GM18858 (cell line): ENCODE results near the gene EVC2.

Source experiments
- ATAC-seq: cut with Tn5 transposase; IDR thresholded peaks from one replicate; pipeline ENCODE4 v1.9.1; 2021; ENCODE audit not compliant: unreplicated experiment

Gene EVC2

DNA sequence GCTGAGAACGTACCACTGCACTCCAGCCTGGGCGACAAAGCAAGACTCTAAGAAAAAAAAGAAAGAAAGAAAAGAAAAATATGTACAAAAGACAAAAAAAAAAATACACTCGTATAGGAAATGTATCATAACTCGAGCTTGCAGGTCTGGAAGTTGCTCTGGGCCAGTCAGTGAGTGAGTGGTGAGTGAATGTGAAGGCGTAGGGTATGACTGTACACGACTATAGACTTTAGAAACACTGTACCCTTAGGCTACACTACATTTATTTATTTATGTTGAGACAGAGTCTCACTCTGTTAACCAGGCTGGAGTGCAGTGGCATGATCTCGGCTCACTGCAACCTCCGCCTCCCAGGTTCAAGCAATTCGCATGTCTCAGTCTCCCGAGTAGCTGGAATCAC lies 29.4 kb downstream of the EVC2 start:
- ATAC-seq = no peak

DNA sequence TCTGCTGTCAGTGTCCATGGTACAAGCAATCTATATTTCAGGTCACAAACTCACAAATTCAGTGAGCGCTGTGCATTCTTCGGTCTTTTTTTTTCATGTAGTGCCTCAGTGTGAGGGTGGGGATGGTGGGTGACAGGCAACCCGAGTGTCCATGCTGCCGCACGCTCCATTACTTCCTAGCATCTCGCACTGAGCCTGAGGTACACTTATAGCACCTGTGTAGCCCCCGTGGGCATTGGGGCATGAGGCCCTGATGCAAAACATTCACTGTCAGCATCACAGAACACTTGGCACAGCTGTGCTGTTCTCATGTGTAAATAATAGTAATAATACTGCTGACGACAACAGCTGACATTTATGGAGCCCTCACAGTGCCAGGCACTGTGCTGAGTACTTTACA lies 31.6 kb downstream of the EVC2 start:
- no peak for ATAC-seq

DNA sequence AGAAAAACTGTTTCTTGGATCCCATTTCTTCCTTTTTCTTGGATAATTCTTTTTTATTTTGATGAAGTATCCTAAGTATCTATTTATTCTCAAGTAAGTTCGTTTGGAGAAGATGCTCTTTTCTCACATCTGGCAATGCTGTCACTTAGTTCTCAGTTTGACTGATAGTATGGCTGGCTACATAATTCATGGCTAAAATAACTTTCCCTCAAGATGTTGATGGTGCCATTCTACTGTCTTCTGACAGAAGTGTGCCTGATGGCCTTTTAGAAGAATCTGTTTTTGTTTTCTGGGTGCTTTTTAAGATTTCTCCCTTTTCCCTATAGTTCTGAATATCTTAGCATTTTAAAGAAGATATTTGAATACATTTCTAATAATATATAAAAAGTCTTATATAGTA lies 41.6 kb downstream of the EVC2 start:
- ATAC-seq = no peak

DNA sequence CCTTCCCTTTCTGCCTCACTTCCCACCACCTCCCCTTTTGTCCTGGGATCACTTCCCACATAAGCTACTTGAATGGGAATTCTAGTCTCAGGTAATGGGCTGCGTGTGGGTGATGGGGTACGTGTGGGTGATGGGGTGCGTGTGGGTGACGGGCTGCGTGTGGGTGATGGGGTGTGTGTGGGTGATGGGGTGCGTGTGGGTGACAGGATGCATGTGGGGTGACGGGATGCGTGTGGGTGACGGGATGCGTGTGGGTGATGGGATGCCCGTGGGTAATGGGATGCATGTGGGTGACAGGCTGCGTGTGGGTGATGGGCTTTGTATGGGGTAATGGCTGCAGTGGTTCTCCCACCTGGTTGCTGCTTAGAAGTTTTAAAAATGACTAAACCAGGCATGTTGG lies 43.6 kb downstream of the EVC2 start:
- ATAC-seq = no peak

DNA sequence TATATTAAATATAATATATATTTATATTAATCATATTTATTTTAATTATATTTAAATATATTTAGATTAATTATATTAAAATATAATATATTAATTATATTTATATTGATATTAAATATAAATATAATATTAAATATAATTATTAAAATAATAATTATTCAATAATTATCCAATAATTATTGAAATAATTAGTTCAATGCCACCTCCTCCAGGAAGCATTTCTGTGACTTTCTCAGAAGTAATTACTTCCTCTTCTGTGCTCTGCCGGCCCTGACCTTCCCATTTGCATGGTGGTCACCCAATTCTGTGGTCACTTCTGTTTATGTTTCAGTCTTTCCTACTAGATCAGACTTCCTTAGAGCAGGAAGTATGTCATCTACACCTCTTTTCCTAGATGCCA lies 45.8 kb downstream of the EVC2 start:
- no peak for ATAC-seq

DNA sequence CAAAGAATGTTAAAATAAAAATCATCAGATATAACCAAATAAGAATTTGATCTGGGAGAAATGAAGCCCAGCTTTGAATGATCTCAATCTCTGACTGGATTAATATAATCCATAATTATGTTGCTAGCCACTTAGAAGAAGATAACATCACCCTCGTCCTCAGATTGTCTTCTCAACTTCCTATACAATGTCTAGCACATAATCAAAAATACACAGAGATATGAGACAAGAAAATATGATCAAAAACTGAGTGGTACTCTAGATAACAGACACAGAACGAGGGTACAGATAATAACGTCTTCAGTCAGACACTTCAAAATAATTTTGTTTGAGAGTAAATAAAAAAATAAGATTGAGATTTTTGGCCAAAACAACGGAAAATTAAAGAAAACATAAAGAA lies 47.1 kb downstream of the EVC2 start:
- ATAC-seq = no peak

DNA sequence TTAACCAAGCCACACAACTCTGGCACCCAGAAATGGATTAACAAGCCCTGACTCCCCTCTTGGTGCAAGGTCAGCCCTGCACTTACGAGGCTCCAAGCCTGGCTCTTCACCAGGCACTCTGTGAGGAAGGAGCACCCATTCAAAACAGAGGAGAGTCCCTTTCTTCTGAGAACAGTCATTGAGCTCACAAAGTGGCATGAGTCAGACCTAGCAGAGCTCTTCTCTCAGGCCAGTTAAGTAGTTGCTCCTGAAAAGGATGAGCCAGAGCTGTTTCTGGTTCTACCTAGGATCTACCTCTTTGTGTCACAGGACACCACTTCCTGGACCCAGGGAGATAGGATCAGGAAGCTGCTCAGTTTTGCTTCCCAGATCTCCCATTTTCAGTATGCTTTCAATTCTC lies 48.2 kb downstream of the EVC2 start:
- ATAC-seq = no peak

DNA sequence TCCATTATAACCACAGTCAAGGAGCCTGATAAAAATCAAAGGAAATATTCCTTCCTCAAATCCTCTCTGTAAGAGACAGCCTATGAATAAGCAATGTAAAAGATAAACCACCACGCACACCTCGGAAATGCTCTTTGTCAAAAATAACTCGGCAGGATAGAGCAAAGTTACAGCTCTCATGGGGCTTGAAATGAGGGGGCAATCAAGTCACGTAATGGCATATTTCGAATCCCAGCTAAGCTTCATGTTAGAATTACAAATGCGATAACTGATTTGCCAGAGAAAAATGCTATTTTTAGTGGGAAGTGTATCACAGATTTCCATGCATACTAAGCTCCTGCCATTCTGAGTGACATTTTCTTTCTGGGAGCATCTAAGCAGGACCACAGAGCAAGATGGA lies 49.4 kb downstream of the EVC2 start:
- no peak for ATAC-seq

DNA sequence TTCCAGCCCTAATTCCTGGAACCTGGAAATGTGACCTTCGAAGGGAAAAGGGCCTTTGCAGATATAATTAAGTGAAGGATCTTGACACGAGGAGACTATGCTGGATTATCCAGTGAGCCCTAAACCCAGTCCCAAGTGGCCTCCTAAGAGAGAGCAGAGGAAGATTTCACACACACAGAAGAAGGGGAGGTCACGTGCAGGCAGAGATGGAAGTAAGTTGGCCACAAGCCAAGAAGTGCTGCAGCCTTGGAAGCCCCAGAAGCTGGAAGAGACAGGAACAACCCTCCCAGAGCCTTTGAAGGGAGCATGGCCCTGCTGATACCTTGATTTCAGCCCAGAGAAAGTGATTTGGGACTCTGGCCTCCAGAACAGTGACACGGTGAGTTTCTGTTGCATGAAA lies 51.9 kb downstream of the EVC2 start:
- ATAC-seq = no peak

DNA sequence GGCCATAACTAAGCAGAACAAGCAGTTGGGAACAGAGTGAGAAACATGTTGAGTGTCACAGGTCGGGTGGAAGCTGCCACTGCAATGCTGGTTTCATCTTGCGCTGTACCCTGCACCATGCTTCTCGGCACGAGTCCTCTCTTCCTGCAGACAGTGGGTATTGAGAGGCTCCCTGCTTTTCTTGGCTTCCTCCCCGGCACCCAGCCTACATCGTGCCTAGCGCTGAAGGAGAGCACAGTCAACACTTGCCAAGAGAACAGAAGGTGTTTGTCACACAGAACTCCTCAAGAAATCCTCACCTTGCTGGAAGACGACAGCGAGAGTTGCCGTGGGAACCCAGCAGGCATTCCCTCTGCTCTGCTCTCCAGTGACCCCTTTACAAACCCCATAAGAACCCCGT lies 53.6 kb downstream of the EVC2 start:
- no peak for ATAC-seq

DNA sequence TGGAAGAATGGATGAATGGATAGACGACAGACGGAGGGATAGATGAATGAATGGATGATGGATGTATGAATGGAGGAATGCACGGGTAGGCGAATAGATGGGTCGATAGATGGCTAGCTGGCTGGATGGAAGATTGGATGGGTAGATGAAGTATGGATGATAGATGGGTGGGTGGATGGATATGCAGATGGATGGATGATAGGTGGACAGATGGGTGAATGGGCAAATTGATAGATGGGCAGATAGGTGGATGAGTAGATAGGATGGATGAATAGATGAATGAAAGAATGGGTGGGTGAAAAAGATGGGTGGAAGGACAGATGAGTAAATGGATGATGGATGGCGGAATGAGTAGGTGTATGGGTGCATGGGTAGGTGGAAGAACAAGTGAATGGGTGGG lies 57.3 kb downstream of the EVC2 start:
- no peak for ATAC-seq

DNA sequence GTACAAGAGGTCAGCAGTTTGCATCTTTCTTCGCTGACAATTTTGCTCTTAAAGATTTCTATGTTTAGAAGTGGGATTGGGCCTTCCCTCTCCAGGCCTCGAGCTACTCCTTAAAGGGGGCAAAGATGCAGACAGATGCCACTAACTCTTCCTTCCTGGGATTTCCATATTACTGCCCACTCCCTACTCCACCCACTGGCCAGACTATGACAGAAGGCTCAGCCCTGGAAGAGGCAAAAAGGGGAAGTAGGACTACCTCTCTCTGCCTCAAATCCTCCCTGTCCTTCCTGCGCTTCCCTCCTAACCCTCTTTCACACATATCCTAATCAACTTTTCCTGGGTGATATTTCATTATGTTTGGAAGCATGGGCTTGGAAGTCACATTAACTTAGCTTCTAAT lies 58.3 kb downstream of the EVC2 start:
- no peak for ATAC-seq

DNA sequence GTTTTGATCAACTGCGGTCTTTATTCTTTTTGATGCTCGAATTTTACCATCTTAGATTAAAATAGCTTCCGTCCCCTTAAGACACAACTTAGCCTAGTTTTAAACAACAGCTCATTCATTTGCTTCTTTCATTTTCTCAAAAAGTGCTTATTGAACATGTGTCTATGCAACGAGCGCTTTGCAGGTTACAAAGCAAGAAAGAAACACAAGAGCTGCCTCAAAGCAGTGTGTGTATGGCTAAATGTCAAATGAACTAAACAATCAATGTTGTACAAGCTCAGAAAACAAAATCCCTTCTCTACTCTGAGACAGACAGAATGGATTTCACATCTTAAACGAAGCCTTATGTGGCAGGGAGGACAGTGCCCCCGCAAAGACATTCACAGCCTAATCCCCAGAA lies 61.0 kb downstream of the EVC2 start:
- ATAC-seq = no peak

DNA sequence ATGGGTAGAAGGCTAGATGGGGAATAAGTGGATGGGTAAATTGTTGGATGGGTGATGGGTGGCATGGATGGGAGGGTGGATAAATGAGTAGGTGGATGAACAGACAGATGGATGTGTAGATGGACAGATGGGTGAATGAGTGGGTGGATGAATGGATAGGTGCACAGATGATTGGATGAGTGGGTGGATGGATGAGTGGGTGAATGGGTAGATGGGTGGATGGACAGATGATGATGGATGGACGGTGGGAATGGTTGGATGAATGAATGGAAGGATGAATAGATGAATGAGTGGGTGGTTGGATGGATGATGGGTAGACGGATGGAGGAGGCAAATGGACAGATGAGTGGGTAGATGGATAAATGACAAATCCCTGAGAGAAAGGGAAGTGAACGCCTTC lies 68.3 kb downstream of the EVC2 start:
- ATAC-seq = no peak

DNA sequence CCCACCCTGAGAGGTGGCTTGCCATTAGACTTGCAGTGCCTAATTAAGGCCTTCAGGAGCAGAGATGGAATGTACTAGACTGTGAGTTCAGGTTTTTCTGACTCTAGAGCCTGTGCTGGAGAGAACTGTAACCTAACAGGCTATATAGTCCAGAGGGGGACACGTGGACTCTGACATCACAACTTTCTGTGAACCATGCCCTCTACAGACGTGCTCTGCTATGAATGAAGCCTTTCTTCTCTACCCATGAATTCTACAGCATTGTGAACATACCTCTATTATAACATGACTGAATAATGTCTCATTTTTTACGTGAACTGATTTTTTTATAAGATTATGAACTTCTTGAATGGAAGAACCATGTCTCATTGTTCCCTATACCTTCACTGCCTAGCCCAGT lies 68.8 kb downstream of the EVC2 start:
- ATAC-seq = no peak

DNA sequence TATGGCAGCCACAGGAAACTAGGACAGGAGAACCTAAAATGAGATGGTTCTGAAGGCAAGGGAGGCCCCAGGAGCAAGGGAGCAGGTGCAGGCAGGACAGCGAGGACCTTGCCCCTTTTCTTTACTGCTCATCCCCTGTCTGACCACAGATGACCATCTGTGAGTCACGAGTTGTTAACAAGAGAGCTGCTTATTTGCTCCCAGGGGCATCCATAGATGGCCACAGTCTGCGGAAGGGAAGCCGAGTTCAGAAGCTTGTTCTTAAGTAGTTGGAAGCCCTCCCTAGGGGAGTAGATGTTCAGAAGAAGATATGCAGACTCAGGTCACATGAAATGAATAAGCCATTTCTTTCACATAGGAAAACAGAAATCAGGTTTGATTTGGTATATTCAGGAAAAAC lies 69.4 kb downstream of the EVC2 start:
- no peak for ATAC-seq

DNA sequence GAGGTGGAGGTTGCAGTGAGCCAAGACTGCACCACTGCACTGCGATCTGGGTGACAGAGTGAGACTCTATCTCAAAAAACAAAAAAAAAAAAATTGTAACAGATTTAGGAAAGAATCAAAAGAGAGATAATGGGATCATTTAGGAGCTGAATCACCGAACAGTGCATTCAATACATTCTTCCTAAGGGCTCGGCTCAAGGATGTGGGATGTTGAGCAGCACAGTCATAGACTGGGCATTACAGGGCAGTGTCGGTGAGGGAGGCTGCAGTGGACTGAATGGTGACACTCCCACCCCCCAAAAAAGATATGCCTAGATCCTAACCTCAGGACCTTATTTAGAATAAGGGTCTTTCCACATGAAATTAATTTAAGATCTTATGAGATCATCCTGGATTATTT lies 70.0 kb downstream of the EVC2 start:
- no peak for ATAC-seq

DNA sequence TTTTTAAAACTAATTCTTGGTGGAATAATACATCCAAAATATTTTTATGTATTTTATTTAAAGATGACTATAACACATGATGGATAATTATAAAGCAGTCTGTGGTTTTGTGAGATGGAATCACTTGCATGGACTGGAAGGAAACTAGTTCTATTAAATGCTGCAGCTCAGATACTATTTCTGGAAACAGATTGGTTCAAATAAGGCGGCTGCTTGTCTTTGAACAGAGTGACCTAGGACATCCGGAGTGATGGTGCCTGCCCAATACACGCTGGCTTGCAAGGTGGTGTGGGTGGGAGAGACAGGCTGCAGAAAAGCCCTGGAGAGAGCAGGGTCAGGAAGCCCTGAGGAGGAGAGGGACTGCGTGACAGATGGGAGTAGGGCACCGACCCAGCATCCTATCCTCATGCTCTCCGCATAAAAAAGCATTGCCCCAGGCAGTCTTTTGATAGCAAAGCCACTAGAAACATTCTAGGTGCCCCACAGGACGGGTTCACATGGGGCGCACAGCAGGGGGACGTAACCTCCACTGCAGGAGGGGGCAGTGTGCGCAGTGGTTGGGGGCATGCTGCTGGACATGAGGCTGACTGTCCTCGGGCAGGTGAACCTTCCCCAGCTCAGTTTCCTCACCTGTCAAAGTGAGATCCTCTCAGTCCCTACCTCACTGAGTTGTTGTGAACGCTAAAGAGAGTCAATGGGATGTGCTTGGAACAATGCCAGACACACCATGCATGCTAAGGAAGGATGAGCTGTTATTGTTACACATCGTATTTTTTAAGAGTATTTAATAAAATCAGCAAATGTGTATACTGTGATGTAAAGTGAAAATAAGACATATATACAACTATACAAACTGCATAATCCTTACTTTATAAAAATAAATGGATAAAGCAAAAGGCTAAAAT lies 71.3 kb downstream of the EVC2 start:
- no peak for ATAC-seq

DNA sequence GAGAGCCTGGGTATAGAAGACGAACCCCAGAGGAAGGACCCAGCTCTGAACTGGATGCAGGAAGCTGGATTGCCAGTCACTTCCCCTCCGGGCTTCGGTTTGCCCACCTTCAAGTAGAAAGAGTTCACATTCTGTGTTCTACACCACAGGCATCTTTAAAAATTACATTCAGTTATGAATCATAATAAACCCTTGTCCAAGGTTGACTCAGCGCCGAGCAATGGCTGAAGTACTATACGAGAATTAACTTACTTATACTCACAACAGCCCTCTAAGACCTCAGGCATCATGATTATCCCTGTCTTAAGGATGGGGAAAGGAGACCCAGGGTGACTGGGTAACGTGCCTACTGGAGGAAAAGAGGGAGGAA lies 72.5 kb downstream of the EVC2 start:
- ATAC-seq = no peak

DNA sequence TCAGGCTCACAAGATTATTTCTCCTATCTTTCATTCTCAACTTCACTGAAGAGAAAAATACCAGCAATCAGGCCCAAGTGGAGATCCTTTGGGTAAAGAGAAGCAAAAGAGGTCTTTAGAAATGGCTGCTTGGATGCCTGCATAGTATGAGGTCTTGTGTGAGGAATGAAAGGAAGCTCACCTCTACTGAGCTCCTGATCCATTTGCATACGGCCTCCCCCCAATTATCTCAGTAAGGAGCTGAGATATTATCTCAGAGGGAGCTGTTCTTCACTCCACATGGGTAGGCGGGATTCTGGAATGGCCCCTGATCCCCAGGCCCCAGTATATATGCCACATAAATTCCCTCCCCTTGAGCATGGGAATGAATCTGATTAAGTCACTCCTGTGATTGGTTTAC lies 75.8 kb downstream of the EVC2 start:
- ATAC-seq = no peak

DNA sequence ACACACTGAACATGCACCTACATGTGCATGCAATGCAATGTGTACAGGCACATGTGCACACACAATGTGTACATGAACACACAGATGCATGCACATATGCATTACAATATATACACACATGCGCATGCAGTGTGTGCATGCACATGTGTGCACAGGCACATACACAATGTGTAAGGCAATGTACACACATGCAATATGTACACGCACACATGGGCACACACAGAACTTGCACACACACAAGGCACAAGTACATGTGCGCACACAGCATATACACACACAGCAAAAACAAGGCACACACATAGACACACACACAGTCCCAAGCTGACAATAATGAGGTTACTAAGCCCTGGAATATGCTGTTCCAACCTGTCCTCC lies 76.3 kb downstream of the EVC2 start:
- no peak for ATAC-seq

DNA sequence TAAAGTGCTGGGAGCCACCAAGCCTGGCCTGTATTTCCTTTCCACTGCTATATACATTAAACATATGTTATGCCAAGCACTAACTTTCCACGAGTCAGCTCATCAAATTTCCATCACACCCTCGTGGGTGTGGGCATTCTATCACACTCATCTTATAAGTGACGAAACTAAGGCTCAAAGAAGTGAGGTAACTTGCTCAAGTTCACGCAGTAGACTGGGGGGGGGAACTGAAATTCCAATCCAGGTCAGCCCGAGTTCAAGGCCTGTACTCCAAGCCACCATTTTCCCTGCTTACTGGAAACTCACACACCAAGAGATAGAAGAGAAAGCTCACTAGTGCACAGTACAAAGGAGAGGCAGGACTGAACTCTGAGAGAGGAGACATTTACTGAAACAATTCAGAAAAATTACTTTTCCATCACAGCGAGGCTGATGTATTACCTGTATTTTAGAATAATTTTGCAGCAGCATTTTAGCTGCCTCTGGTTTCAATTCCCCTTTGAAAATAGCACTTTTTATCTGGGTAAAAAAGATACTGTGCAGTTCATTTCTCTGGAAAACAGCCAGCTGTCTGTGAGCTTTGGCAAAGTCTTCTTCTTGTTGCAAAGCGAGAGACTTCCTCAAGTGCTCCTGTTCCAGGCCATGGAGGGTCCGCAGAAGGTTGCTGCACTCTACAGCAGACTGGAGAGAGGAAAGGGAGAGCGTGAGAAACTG lies 76.8 kb downstream of the EVC2 start:
- ATAC-seq = no peak

DNA sequence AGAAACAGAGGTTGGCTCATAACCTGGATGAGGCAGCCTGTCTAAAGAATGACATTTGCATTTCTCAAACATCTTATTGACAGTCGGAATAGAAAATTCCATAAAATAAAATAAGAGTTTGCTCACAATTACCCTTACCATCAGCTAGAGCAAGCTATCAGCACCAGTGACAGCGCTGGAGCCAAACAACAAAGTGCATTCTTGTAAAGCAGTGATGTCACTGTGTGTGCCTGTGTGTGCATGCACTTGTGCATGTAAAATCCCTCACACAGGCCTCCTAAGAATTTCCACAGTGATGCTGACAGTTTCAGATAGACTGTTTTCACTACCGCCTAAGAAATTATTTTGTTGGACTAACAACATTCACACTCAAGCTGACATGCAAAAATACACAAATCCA lies 77.6 kb downstream of the EVC2 start:
- ATAC-seq = no peak
